Fibroblast of pulmonary artery (primary cell): ENCODE measurements around the gene ENG.
A peak's percentile ranks its signal among the peaks of the same experiment; 100 is the strongest.

Experiments
- DNase-seq: peaks from one replicate; pipeline ENCODE4 v3.0.0-alpha.2; 2010; ENCODE audit warnings: low read depth
- H3K4me3 ChIP-seq: replicated peaks from 2 replicates; pipeline ENCODE4 v1.5.1; 2011; ENCODE audit warnings: low read depth, mild to moderate bottlenecking, control low read depth, low read length, moderate library complexity
- CTCF ChIP-seq: IDR thresholded peaks from 2 replicates; pipeline ENCODE4 v1.5.1; 2011; ENCODE audit warnings: mild to moderate bottlenecking, control low read depth, low read length, inconsistent platforms; ENCODE audit errors: missing control alignments

The ENG gene

GRCh38 chr9:127896395-127897192 is 42.1 kb upstream of the ENG start:
- peak overlapping the region; percentile 45 for H3K4me3 ChIP-seq
- TF ChIP-seq CTCF: no peak

GRCh38 chr9:127895811-127896210 is 41.4 kb upstream of the ENG start:
- no peak for DNase-seq
- no peak overlapping the region for H3K4me3 ChIP-seq
- TF ChIP-seq CTCF: no peak

More at GRCh38 chr9:127896395-127897192, 42.1 kb upstream of the ENG start:
- no peak for DNase-seq

- DNase-seq: no peak
- no peak for TF ChIP-seq CTCF
- no peak overlapping the region for H3K4me3 ChIP-seq
These were observed 38.9 kb upstream of the ENG start for GRCh38 chr9:127893392-127893791.

GRCh38 chr9:127892831-127893230 is 38.4 kb upstream of the ENG start:
- H3K4me3 ChIP-seq: no peak overlapping the region
- no peak for TF ChIP-seq CTCF
- no peak for DNase-seq

GRCh38 chr9:127890053-127890452 is 35.6 kb upstream of the ENG start:
- no peak overlapping the region for H3K4me3 ChIP-seq
- no peak for DNase-seq
- no peak for TF ChIP-seq CTCF

GRCh38 chr9:127887792-127888191 is 33.3 kb upstream of the ENG start:
- TF ChIP-seq CTCF: peak; percentile 22
- no peak for DNase-seq
- no peak overlapping the region for H3K4me3 ChIP-seq
